HepG2 (cell line): Measurements from ENCODE around the gene MAJIN. TPM values are rescaled to one million over a fixed set of nuclear protein-coding genes. Genes with fewer than 3 reads are reported as not detected.

Experiments used
- ARNT ChIP-seq: fragments of 450-650 bp; IDR thresholded peaks from 2 replicates; pipeline ENCODE4 v1.6.1; 2017
- CENPT ChIP-seq: sonication (generic); formaldehyde crosslinking; IDR thresholded peaks from 2 replicates; pipeline ENCODE4 v1.8.0; 2022; ENCODE audit warnings: low read depth, mild to moderate bottlenecking, moderate library complexity, missing genetic modification reagents
- EEA1 ChIP-seq: sonication (generic); formaldehyde crosslinking; IDR thresholded peaks from 2 replicates; pipeline ENCODE4 v1.5.1; 2020; ENCODE audit warnings: mild to moderate bottlenecking, missing genetic modification reagents, borderline replicate concordance
- HNRNPL ChIP-seq: fragments of 200-400 bp; formaldehyde crosslinking; IDR thresholded peaks from 2 replicates; pipeline ENCODE4 v1.6.1; 2017; ENCODE audit warnings: mild to moderate bottlenecking, low read depth, low read length
- KLF16 ChIP-seq, 2 experiments: sonication (generic) in 1 of 2; formaldehyde crosslinking in 1 of 2; IDR thresholded peaks; 2 replicates each; pipeline versions ENCODE4 v1.6.1 to v1.8.0; 2016 to 2023; ENCODE audit warnings: missing genetic modification reagents in 2 of 2, missing compliant biosample characterization in 1 of 2
- MED8 ChIP-seq: sonication (generic); formaldehyde crosslinking; IDR thresholded peaks from 2 replicates; pipeline ENCODE4 v1.8.1; 2023; ENCODE audit warnings: mild to moderate bottlenecking, missing genetic modification reagents; ENCODE audit not compliant: insufficient replicate concordance
- RBM39 ChIP-seq: fragments of 200-400 bp; formaldehyde crosslinking; IDR thresholded peaks from one replicate; pipeline ENCODE4 v1.6.1; 2018; ENCODE audit warnings: antibody characterized with exemption, mild to moderate bottlenecking, low read depth, low read length; ENCODE audit not compliant: poor library complexity, severe bottlenecking
- ZNF350 ChIP-seq: sonication (generic); formaldehyde crosslinking; IDR thresholded peaks from 2 replicates; pipeline ENCODE4 v1.4.0; 2020; ENCODE audit warnings: mild to moderate bottlenecking, low read depth, missing genetic modification reagents, borderline replicate concordance
- ZNF354B ChIP-seq: sonication (generic); formaldehyde crosslinking; IDR thresholded peaks from 2 replicates; pipeline ENCODE4 v1.8.0; 2022; ENCODE audit warnings: mild to moderate bottlenecking, missing genetic modification reagents
- ZNF484 ChIP-seq: sonication (generic); formaldehyde crosslinking; IDR thresholded peaks from 2 replicates; pipeline ENCODE4 v1.5.1; 2020; ENCODE audit warnings: mild to moderate bottlenecking, low read depth, missing genetic modification reagents, borderline replicate concordance
- ZNF768 ChIP-seq: sonication (generic); formaldehyde crosslinking; IDR thresholded peaks from 2 replicates; pipeline ENCODE4 v1.4.0; 2020; ENCODE audit warnings: missing genetic modification reagents
- polyA plus RNA-seq, 8 experiments: library from polyadenylated mRNA; depleted of rRNA in 3 of 8; stranded (reverse) in 7 of 8; unstranded in 1 of 8; fragments of >200 nt; fragmentation: Illumina TruSeq in 4 of 8; extraction: Trizol in 4 of 8; gene quantifications; 2 replicates each; pipeline versions ENCODE4 v1.2.1 to v1.2.3, GENCODE V29; 2011 to 2016; ENCODE audit warnings: low read depth in 4 of 8, missing spikeins in 1 of 8, mixed read lengths in 1 of 8; ENCODE audit not compliant: insufficient read depth in 1 of 8
- total RNA-seq, 5 experiments: library from RNA; depleted of rRNA; stranded (reverse); fragments of >200 nt; fragmentation: Illumina TruSeq; extraction: Trizol; gene quantifications; 2 replicates each; pipeline ENCODE4 v1.2.3, GENCODE V29; 2016; ENCODE audit warnings: low read depth in 1 of 5
- TF ChIP-seq, protein P1 (sequence below): sonication (generic); formaldehyde crosslinking; IDR thresholded peaks from 2 replicates; pipeline ENCODE4 v1.4.0; 2020; ENCODE audit warnings: mild to moderate bottlenecking, missing genetic modification reagents
- TF ChIP-seq, protein P2 (sequence below): sonication (generic); formaldehyde crosslinking; IDR thresholded peaks from 2 replicates; pipeline ENCODE4 v1.5.0; 2020; ENCODE audit warnings: mild to moderate bottlenecking, missing genetic modification reagents
- TF ChIP-seq, protein P3 (sequence below): sonication (generic); formaldehyde crosslinking; IDR thresholded peaks from 2 replicates; pipeline ENCODE4 v1.5.1; 2020; ENCODE audit warnings: mild to moderate bottlenecking, missing genetic modification reagents, moderate library complexity
- TF ChIP-seq, protein P4 (sequence below): sonication (generic); formaldehyde crosslinking; IDR thresholded peaks from 2 replicates; pipeline ENCODE4 v1.8.1; 2023; ENCODE audit warnings: mild to moderate bottlenecking, missing genetic modification reagents
- TF ChIP-seq, protein P5 (sequence below): sonication (generic); formaldehyde crosslinking; IDR thresholded peaks from 2 replicates; pipeline ENCODE4 v1.5.1; 2020; ENCODE audit warnings: mild to moderate bottlenecking, missing genetic modification reagents, borderline replicate concordance

Gene MAJIN
- total and polyA plus RNA-seq, 2 of the 13 experiments (the other 11 are each of a cell fraction or from before 2014, with no cell fraction given): not detected

DNA sequence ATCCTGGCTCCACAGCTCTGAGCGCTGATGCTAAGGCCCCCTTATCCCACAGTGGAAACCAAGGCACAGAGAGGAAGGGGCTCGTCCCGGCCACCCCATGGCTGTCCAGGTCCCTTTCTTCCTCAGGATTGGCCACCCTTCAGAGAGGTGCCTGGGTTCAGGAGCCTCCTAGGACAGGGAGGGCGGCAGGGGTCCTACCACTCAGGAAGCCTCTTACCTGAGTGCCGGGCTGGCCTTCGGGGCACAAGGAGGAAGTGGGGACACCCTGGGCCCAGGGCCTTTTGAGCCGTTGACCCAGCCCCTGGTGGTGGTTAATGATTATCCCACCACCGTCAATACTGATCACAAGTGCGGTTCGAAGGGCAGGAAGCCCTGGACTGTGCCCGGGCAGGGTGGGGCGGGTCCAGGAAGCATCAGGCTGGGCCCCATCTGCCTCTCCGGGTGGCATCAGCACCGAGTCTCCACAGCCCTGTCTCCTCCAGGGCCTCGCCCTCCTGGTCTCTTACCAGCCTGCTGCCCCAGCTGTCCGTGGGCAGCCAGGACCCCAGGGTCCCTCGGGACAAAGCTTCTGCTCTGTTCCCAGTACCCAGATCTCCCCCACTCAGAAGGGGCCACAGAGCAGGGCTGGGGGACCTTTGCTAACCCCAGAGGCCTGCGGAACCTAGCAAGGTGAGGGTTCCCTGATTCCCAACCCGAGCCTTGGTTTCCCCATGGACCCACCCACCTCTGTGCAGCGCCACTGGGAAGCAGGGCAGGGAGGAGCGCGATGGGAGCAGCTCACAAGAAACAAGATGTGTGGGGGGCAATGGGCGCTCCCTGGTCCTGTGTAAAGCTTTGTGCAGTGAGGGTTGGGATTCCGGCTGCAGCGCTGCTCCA, 78.5 kb downstream of the MAJIN start (continued):
- TF ChIP-seq, protein P1, sequence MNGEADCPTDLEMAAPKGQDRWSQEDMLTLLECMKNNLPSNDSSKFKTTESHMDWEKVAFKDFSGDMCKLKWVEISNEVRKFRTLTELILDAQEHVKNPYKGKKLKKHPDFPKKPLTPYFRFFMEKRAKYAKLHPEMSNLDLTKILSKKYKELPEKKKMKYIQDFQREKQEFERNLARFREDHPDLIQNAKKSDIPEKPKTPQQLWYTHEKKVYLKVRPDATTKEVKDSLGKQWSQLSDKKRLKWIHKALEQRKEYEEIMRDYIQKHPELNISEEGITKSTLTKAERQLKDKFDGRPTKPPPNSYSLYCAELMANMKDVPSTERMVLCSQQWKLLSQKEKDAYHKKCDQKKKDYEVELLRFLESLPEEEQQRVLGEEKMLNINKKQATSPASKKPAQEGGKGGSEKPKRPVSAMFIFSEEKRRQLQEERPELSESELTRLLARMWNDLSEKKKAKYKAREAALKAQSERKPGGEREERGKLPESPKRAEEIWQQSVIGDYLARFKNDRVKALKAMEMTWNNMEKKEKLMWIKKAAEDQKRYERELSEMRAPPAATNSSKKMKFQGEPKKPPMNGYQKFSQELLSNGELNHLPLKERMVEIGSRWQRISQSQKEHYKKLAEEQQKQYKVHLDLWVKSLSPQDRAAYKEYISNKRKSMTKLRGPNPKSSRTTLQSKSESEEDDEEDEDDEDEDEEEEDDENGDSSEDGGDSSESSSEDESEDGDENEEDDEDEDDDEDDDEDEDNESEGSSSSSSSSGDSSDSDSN (CRISPR knock-in tag): peak; percentile 54
- no peak for TF ChIP-seq EEA1 (CRISPR knock-in tag)
- no peak for TF ChIP-seq ZNF484 (CRISPR knock-in tag)
- TF ChIP-seq, protein P2, sequence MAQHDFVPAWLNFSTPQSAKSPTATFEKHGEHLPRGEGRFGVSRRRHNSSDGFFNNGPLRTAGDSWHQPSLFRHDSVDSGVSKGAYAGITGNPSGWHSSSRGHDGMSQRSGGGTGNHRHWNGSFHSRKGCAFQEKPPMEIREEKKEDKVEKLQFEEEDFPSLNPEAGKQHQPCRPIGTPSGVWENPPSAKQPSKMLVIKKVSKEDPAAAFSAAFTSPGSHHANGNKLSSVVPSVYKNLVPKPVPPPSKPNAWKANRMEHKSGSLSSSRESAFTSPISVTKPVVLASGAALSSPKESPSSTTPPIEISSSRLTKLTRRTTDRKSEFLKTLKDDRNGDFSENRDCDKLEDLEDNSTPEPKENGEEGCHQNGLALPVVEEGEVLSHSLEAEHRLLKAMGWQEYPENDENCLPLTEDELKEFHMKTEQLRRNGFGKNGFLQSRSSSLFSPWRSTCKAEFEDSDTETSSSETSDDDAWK (CRISPR knock-in tag): no peak
- TF ChIP-seq HNRNPL: peak; percentile 100
- TF ChIP-seq, protein P3, sequence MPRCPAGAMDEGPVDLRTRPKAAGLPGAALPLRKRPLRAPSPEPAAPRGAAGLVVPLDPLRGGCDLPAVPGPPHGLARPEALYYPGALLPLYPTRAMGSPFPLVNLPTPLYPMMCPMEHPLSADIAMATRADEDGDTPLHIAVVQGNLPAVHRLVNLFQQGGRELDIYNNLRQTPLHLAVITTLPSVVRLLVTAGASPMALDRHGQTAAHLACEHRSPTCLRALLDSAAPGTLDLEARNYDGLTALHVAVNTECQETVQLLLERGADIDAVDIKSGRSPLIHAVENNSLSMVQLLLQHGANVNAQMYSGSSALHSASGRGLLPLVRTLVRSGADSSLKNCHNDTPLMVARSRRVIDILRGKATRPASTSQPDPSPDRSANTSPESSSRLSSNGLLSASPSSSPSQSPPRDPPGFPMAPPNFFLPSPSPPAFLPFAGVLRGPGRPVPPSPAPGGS (CRISPR knock-in tag): peak; percentile 39; the same call in 1 of the 2 replicates
- TF ChIP-seq, protein P4, sequence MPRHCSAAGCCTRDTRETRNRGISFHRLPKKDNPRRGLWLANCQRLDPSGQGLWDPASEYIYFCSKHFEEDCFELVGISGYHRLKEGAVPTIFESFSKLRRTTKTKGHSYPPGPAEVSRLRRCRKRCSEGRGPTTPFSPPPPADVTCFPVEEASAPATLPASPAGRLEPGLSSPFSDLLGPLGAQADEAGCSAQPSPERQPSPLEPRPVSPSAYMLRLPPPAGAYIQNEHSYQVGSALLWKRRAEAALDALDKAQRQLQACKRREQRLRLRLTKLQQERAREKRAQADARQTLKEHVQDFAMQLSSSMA (CRISPR knock-in tag): 0 out of 2 replicates have a peak, but pooled peaks have one; percentile 10
- no peak for TF ChIP-seq RBM39
- TF ChIP-seq CENPT: no peak
- peak in 1 of 2 experiments; percentile 77; a peak in 1 of 4 replicates for TF ChIP-seq KLF16 (CRISPR knock-in tag; IDR thresholded peaks at IDR 0.05)
- no peak for TF ChIP-seq ARNT
- TF ChIP-seq ZNF350 (CRISPR knock-in tag): no peak
- no peak for TF ChIP-seq ZNF354B (CRISPR knock-in tag)
- TF ChIP-seq, protein P5, sequence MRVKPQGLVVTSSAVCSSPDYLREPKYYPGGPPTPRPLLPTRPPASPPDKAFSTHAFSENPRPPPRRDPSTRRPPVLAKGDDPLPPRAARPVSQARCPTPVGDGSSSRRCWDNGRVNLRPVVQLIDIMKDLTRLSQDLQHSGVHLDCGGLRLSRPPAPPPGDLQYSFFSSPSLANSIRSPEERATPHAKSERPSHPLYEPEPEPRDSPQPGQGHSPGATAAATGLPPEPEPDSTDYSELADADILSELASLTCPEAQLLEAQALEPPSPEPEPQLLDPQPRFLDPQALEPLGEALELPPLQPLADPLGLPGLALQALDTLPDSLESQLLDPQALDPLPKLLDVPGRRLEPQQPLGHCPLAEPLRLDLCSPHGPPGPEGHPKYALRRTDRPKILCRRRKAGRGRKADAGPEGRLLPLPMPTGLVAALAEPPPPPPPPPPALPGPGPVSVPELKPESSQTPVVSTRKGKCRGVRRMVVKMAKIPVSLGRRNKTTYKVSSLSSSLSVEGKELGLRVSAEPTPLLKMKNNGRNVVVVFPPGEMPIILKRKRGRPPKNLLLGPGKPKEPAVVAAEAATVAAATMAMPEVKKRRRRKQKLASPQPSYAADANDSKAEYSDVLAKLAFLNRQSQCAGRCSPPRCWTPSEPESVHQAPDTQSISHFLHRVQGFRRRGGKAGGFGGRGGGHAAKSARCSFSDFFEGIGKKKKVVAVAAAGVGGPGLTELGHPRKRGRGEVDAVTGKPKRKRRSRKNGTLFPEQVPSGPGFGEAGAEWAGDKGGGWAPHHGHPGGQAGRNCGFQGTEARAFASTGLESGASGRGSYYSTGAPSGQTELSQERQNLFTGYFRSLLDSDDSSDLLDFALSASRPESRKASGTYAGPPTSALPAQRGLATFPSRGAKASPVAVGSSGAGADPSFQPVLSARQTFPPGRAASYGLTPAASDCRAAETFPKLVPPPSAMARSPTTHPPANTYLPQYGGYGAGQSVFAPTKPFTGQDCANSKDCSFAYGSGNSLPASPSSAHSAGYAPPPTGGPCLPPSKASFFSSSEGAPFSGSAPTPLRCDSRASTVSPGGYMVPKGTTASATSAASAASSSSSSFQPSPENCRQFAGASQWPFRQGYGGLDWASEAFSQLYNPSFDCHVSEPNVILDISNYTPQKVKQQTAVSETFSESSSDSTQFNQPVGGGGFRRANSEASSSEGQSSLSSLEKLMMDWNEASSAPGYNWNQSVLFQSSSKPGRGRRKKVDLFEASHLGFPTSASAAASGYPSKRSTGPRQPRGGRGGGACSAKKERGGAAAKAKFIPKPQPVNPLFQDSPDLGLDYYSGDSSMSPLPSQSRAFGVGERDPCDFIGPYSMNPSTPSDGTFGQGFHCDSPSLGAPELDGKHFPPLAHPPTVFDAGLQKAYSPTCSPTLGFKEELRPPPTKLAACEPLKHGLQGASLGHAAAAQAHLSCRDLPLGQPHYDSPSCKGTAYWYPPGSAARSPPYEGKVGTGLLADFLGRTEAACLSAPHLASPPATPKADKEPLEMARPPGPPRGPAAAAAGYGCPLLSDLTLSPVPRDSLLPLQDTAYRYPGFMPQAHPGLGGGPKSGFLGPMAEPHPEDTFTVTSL (CRISPR knock-in tag): peak; percentile 47; the same call in 1 of the 2 replicates
- TF ChIP-seq ZNF768 (CRISPR knock-in tag): no peak; the same call in 1 of the 2 replicates
- TF ChIP-seq MED8 (CRISPR knock-in tag): no peak
